Psoas muscle (tissue), 8 donors: ENCODE data around the gene FNIP1. TPM values are rescaled to one million over a fixed set of nuclear protein-coding genes. Genes with fewer than 3 reads are reported as not detected.
"Not testable (repeated sequence)": the region's sequence is repeated elsewhere in the genome, so short reads cannot be mapped to it uniquely, and the experiment has no call there.

ENCODE experiments used
- ATAC-seq, 4 donors: fragments of 200-7000 bp; cut with Tn5 transposase; one replicate each; pipeline ENCODE4 v1.9.1; 2020; ENCODE audit warnings: moderate library complexity in 3 of 4, mild to moderate bottlenecking in 2 of 4
- DNase-seq, 2 donors: peaks; one replicate each; pipeline ENCODE4 v3.0.0-alpha.2; 2020
- H3K27ac ChIP-seq: fragments of 200-600 bp; one replicate; pipeline ENCODE4 v1.8.0; 2022
- H3K27me3 ChIP-seq, 3 donors: fragments of 200-600 bp in 1 of 3; one replicate each; pipeline versions ENCODE4 v1.6.1 to v1.8.0; 2013 to 2022; ENCODE audit warnings: low read length in 2 of 3, mild to moderate bottlenecking in 2 of 3, moderate library complexity in 1 of 3; ENCODE audit not compliant: insufficient read depth in 3 of 3
- H3K36me3 ChIP-seq, 2 donors: fragments of 200-600 bp in 1 of 2; one replicate each; pipeline versions ENCODE4 v1.6.1 to v1.8.0; 2013 to 2022; ENCODE audit warnings: low read depth in 1 of 2, mild to moderate bottlenecking in 1 of 2, moderate library complexity in 1 of 2; ENCODE audit not compliant: insufficient read depth in 1 of 2
- H3K4me1 ChIP-seq: fragments of 200-600 bp; one replicate; pipeline ENCODE4 v1.8.0; 2022
- H3K4me3 ChIP-seq: fragments of 200-600 bp; one replicate; pipeline ENCODE4 v1.8.0; 2022; ENCODE audit warnings: mild to moderate bottlenecking
- H3K9me3 ChIP-seq: fragments of 200-600 bp; one replicate; pipeline ENCODE4 v1.8.0; 2022
- CTCF ChIP-seq: fragments of 200-600 bp; IDR thresholded peaks from one replicate; pipeline ENCODE4 v1.8.0; 2022; ENCODE audit warnings: antibody characterized with exemption
- WGBS, 3 donors: extraction: QIAGEN DNeasy Blood & Tissue Kit; methylation state at CpG; one replicate each; pipeline versions ENCODE4 v1.1.6 to v1.1.7; 2013; 5-methylcytosine and 5-hydroxymethylcytosine counted together
- intact Hi-C, 2 donors: fragments of 100-400 bp; cut with DNase I; formaldehyde crosslinking; loops; one replicate each; pipeline versions ENCODE4 v1.11.0 to v1.14.2; 2022
- polyA plus RNA-seq, 3 donors: library from polyadenylated mRNA; stranded (reverse); fragments of 200-250 nt; gene quantifications; one replicate each; pipeline ENCODE4 v1.2.3, GENCODE V29; 2013
- total RNA-seq, 4 donors: library from RNA; stranded (reverse); fragmentation: NEBNext Ultra II Directional in 2 of 4; extraction: Animal tissue kit (Norgen Biotek cat#: 25700) in 2 of 4; gene quantifications; one replicate each; pipeline versions ENCODE4 v1.2.1 to v1.2.4, GENCODE V29; 2021 to 2023
- donor health status: healthy with polysubstance abuse.
- donor health status: DM: no; HTN: no; CAD: no; lungs with moderate emphysema.
- donor health status: Bipolar disorder and iron deficiency.
- donor health status: healthy.
- donor health status: DM: yes; HTN: yes; CAD: no.
- donor health status: DM: no; HTN: no; CAD: no.
- donor health status: DM: no; HTN: no; CAD: no.
- donor health status: DM: yes; HTN: yes; CAD: no.

FNIP1 gene
- total and polyA plus RNA-seq, 7 donors = 6.4 to 45.2 (median 25.0) TPM

DNA sequence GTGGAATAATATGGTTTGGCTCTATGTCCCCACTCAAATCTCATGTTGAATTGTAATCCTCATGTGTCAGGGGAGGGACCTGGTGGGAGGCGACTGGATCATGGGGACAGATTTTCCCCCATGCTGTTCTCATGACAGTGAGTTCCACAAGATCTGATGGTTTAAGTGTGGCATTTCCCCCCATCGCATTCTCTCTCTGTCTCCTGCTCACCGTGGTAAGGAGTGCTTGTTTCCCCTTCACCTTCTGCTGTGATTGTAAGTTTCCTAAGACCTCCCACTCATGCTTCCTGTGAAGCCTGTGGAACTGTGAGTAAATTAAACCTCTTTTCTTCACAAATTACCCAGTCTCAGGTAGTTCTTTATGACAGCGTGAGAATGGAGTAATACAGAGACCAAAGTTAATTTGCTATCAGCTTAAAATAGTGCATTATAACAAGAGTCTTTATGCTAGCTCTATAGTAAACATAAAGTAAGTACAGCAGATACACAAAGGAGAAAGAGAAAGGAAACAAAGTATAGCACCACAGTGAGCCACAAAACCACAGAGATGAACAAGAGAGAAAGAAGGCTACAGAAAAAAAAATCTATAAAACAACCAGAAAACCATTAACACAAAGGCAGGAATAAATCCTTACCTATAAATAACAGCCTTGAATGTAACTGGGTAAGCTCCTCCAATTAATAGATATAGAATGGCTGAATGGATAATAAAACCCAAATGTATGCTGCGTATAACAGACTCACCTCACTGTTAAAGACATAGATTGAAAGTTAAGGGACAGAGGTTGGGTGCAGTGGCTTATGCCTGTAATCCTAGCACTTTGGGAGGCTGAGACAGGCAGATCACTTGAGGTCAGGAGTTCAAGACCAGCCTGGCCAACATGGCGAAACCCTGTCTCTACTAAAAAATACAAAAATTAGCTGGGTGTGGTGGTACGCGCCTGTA lies 201.5 kb downstream of the FNIP1 start:
- DNase-seq = no peak
- H3K27ac ChIP-seq = no peak overlapping the region
- no peaks in the 10 kb centered on the region for H3K36me3 ChIP-seq
- peaks cover 9% of the 10 kb centered on the region for H3K4me1 ChIP-seq
- no peaks in the 10 kb centered on the region for H3K27me3 ChIP-seq
- TF ChIP-seq CTCF = no peak
- intact Hi-C loops = no loop called here
- no peak for ATAC-seq
- WGBS, 3 donors = 94 to 95% (median 94%) methylated on average over 8 of the region's 8 CpGs
- H3K9me3 ChIP-seq = no peaks in the 10 kb centered on the region
- no peak overlapping the region for H3K4me3 ChIP-seq

GRCh38 chr5:131593921-131594320 lies 202.9 kb downstream of the FNIP1 start:
- DNase-seq = no peak

DNA sequence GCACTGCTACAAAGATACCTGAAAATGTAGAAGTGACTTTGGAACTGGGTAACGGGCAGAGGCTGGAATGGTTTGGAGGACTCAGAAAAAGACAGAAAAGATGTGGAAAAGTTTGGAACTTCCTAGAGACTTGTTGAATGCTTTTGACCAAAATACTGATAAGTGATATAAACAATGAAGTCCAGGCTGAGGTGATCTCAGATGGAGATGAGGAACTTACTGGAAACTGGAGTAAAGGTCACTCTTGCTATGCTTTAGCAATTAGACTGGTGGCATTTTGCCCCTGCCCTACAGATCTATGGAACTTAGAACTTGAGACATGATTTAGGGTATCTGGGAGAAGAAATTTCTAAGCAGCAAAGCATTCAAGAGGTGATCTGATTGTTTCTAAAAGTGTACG lies 203.4 kb downstream of the FNIP1 start:
- 67 to 74% (median 69%) methylated on average over 2 of the region's 2 CpGs for WGBS, 3 donors
- DNase-seq, H3K4me3 ChIP-seq, H3K36me3 ChIP-seq, H3K4me1 ChIP-seq, H3K27ac ChIP-seq, H3K9me3 ChIP-seq, H3K27me3 ChIP-seq, ATAC-seq: not testable (repeated sequence)
- intact Hi-C loops = loop anchor here (2.0 to 5.0 kb wide), 2 partner anchors 413 to 469 kb away; partner anchors contain the start of gene IL3 (in 1 of the 2)

More at GRCh38 chr5:131593921-131594320, 202.9 kb downstream of the FNIP1 start:
- intact Hi-C loops = loop anchor here (2.0 to 5.0 kb wide), 2 partner anchors 413 to 468 kb away; partner anchors contain the start of gene IL3 (in 1 of the 2)
- Histone ChIP-seq H3K27me3 (no peaks in the 10 kb centered on the region), H3K36me3 (no peaks in the 10 kb centered on the region), H3K9me3 (no peaks in the 10 kb centered on the region), H3K4me3 (no peak overlapping the region), H3K4me1 (peaks cover 9% of the 10 kb centered on the region), H3K27ac (no peak overlapping the region)
- ATAC-seq = no peak
- WGBS, 3 donors = 72 to 85% (median 72%) methylated on average over 2 of the region's 2 CpGs
- TF ChIP-seq CTCF = no peak

Other genes with a start within 250 kb of the FNIP1 start
- gene RAPGEF6, start 161.8 kb downstream of the FNIP1 start, total RNA-seq = 10 to 100 TPM in 1 of 4 donors, 1 to 10 TPM in 3; 6.9 to 14.1 (median 7.4) TPM
- gene RAPGEF6, start 161.8 kb downstream of the FNIP1 start, polyA plus RNA-seq = 1 to 10 TPM; 1.7 to 3.4 (median 2.0) TPM
- gene MEIKIN, start 148.6 kb upstream of the FNIP1 start, total RNA-seq = under 1 TPM in 1 of 4 donors, not detected in 3; 0.77 TPM
- gene MEIKIN, start 148.6 kb upstream of the FNIP1 start, polyA plus RNA-seq = not detected
- gene ACSL6, start 214.6 kb upstream of the FNIP1 start, total RNA-seq = 1 to 10 TPM in 2 of 4 donors, under 1 TPM in 2; 0.52 to 2.2 (median 0.81) TPM
- under 1 TPM; 0.12 to 0.46 (median 0.13) TPM for gene ACSL6, start 214.6 kb upstream of the FNIP1 start, polyA plus RNA-seq